Measurements from ENCODE around the gene CPED1. TPM values are rescaled to one million over a fixed set of nuclear protein-coding genes. Genes with fewer than 3 reads are reported as not detected.

Gene CPED1
- total RNA-seq, 3 donors from 2014 or later (not counting 1 experiment from before 2014, with no cell fraction given), result 0.50 to 1.3 (median 0.96) TPM

GRCh38 chr7:121101621-121102020 is 113.1 kb downstream of the CPED1 start:
- Mint-ChIP-seq H3K36me3 (no peaks in the 10 kb centered on the region), H3K27me3 (ENCODE audit: low read depth in 2 of 2) (peaks cover 4 to 5% of the 10 kb centered on the region in 2 donors), H3K4me3 (no peak overlapping the region), H3K4me1 (no peaks in the 10 kb centered on the region), H3K9me3 (no peaks in the 10 kb centered on the region), H3K27ac (no peak overlapping the region)
- H3K36me3 ChIP-seq (ENCODE audit: control insufficient read depth, insufficient read depth, low read length), result no peaks in the 10 kb centered on the region
- WGBS (ENCODE audit: insufficient coverage), result no CpG with 5 or more reads among the region's 2 CpGs
- H3K27me3 ChIP-seq (ENCODE audit: control insufficient read depth, insufficient read depth, low read length), result no peaks in the 10 kb centered on the region
- no peak overlapping the region for H3K27ac ChIP-seq (ENCODE audit: low read length)
- no peaks in the 10 kb centered on the region for H3K4me1 ChIP-seq (ENCODE audit: control insufficient read depth, insufficient read depth, low read length)
- DNase-seq (no peak), ATAC-seq (no peak)
- intact Hi-C loops (cut with micrococcal nuclease), result no loop called here
- no peaks in the 10 kb centered on the region for H3K9me3 ChIP-seq (ENCODE audit: control insufficient read depth, insufficient read depth, low read length)
- no peak for TF ChIP-seq CTCF (IDR thresholded peaks at IDR 0.05)
- no peak overlapping the region for H3K4me3 ChIP-seq (ENCODE audit: low read length)

GRCh38 chr7:121102619-121103018 is 114.1 kb downstream of the CPED1 start:
- no peaks in the 10 kb centered on the region for H3K36me3 Mint-ChIP-seq
- H3K27me3 Mint-ChIP-seq (ENCODE audit: low read depth in 2 of 2), result peaks cover 1 to 5% of the 10 kb centered on the region in 2 donors
- DNase-seq (no peak), ATAC-seq (no peak)
- no peaks in the 10 kb centered on the region for H3K9me3 ChIP-seq (ENCODE audit: control insufficient read depth, insufficient read depth, low read length)
- no peak overlapping the region for H3K4me3 Mint-ChIP-seq
- H3K4me3 ChIP-seq (ENCODE audit: low read length), result no peak overlapping the region
- intact Hi-C loops (cut with micrococcal nuclease), result no loop called here
- H3K27me3 ChIP-seq (ENCODE audit: control insufficient read depth, insufficient read depth, low read length), result no peaks in the 10 kb centered on the region
- no peak overlapping the region for H3K27ac ChIP-seq (ENCODE audit: low read length)
- H3K36me3 ChIP-seq (ENCODE audit: control insufficient read depth, insufficient read depth, low read length), result no peaks in the 10 kb centered on the region
- no peaks in the 10 kb centered on the region for H3K4me1 ChIP-seq (ENCODE audit: control insufficient read depth, insufficient read depth, low read length)
- H3K27ac Mint-ChIP-seq, result no peak overlapping the region
- H3K9me3 Mint-ChIP-seq, result no peaks in the 10 kb centered on the region
- WGBS (ENCODE audit: insufficient coverage), result 80% methylated on average over 2 of the region's 2 CpGs
- TF ChIP-seq CTCF (IDR thresholded peaks at IDR 0.05), result no peak
- no peaks in the 10 kb centered on the region for H3K4me1 Mint-ChIP-seq

GRCh38 chr7:121103086-121103485 is 114.6 kb downstream of the CPED1 start:
- peaks cover 0 to 5% of the 10 kb centered on the region in 2 donors for H3K27me3 Mint-ChIP-seq (ENCODE audit: low read depth in 2 of 2)
- DNase-seq, result no peak
- no peak overlapping the region for H3K4me3 Mint-ChIP-seq
- Histone ChIP-seq H3K36me3 (ENCODE audit: control insufficient read depth, insufficient read depth, low read length) (no peaks in the 10 kb centered on the region), H3K27ac (ENCODE audit: low read length) (no peak overlapping the region), H3K4me1 (ENCODE audit: control insufficient read depth, insufficient read depth, low read length) (no peaks in the 10 kb centered on the region), H3K9me3 (ENCODE audit: control insufficient read depth, insufficient read depth, low read length) (no peaks in the 10 kb centered on the region), H3K27me3 (ENCODE audit: control insufficient read depth, insufficient read depth, low read length) (no peaks in the 10 kb centered on the region), H3K4me3 (ENCODE audit: low read length) (no peak overlapping the region)
- no peak overlapping the region for H3K27ac Mint-ChIP-seq
- 89% methylated on average over 1 of the region's 2 CpGs for WGBS (ENCODE audit: insufficient coverage)
- H3K9me3 Mint-ChIP-seq, result no peaks in the 10 kb centered on the region
- intact Hi-C loops (cut with micrococcal nuclease), result no loop called here
- ATAC-seq, result no peak
- H3K4me1 Mint-ChIP-seq, result no peaks in the 10 kb centered on the region
- no peak for TF ChIP-seq CTCF (IDR thresholded peaks at IDR 0.05)
- H3K36me3 Mint-ChIP-seq, result no peaks in the 10 kb centered on the region

- no peaks in the 10 kb centered on the region for H3K9me3 Mint-ChIP-seq
- H3K27me3 ChIP-seq (ENCODE audit: control insufficient read depth, insufficient read depth, low read length), result no peaks in the 10 kb centered on the region
- no CpG with 5 or more reads among the region's 2 CpGs for WGBS (ENCODE audit: insufficient coverage)
- H3K4me1 ChIP-seq (ENCODE audit: control insufficient read depth, insufficient read depth, low read length), result no peaks in the 10 kb centered on the region
- H3K27ac Mint-ChIP-seq, result no peak overlapping the region
- intact Hi-C loops (cut with micrococcal nuclease), result no loop called here
- H3K27ac ChIP-seq (ENCODE audit: low read length), result no peak overlapping the region
- no peaks in the 10 kb centered on the region for H3K9me3 ChIP-seq (ENCODE audit: control insufficient read depth, insufficient read depth, low read length)
- no peak for TF ChIP-seq CTCF (IDR thresholded peaks at IDR 0.05)
- H3K36me3 ChIP-seq (ENCODE audit: control insufficient read depth, insufficient read depth, low read length), result no peaks in the 10 kb centered on the region
- DNase-seq (no peak), ATAC-seq (no peak)
- H3K4me1 Mint-ChIP-seq, result no peaks in the 10 kb centered on the region
- no peaks in the 10 kb centered on the region for H3K36me3 Mint-ChIP-seq
- H3K4me3 Mint-ChIP-seq, result no peak overlapping the region
- no peak overlapping the region for H3K4me3 ChIP-seq (ENCODE audit: low read length)
- H3K27me3 Mint-ChIP-seq (ENCODE audit: low read depth in 2 of 2), result peaks cover 0 to 5% of the 10 kb centered on the region in 2 donors
Observed at GRCh38 chr7:121103579-121103978, 115.1 kb downstream of the CPED1 start.

Data from natural killer cell (primary cell).